WERI-Rb-1 (cell line): ENCODE data around the gene IL23R.

ENCODE experiments used
- DNase-seq: peaks from one replicate; pipeline ENCODE4 v3.0.0-alpha.2; 2020
- H3K27ac ChIP-seq: fragments of 250-450 bp; sonication (Bioruptor Pico); 2 replicates; pipeline ENCODE4 v1.5.1; 2020; ENCODE audit warnings: mild to moderate bottlenecking, moderate library complexity
- H3K27me3 ChIP-seq: fragments of 250-450 bp; sonication (Bioruptor Pico); 2 replicates; pipeline ENCODE4 v1.5.1; 2021; ENCODE audit warnings: mild to moderate bottlenecking, low read depth, moderate library complexity; ENCODE audit not compliant: insufficient read depth, severe bottlenecking
- H3K36me3 ChIP-seq: fragments of 250-450 bp; sonication (Bioruptor Pico); 2 replicates; pipeline ENCODE4 v1.5.1; 2020; ENCODE audit warnings: mild to moderate bottlenecking, moderate library complexity
- H3K4me3 ChIP-seq: 2 replicates; pipeline ENCODE4 v1.5.1; 2011; ENCODE audit warnings: low read depth, mild to moderate bottlenecking, control low read depth, low read length
- H3K9me3 ChIP-seq: fragments of 250-450 bp; sonication (Bioruptor Pico); 2 replicates; pipeline ENCODE4 v1.5.1; 2021; ENCODE audit warnings: mild to moderate bottlenecking, moderate library complexity; ENCODE audit not compliant: severe bottlenecking
- CTCF ChIP-seq: IDR thresholded peaks from 2 replicates; pipeline ENCODE4 v1.5.1; 2011; ENCODE audit warnings: low read depth, mild to moderate bottlenecking, control low read depth, inconsistent platforms, low read length

The IL23R gene

GRCh38 chr1:67285780-67286488 lies 119.7 kb downstream of the IL23R start:
- no peak overlapping the region for H3K27ac ChIP-seq
- DNase-seq = no peak
- no peaks in the 10 kb centered on the region for H3K36me3 ChIP-seq
- peaks cover 9% of the 10 kb centered on the region for H3K9me3 ChIP-seq
- no peak overlapping the region for H3K4me3 ChIP-seq
- H3K27me3 ChIP-seq = no peaks in the 10 kb centered on the region
- TF ChIP-seq CTCF = no peak

GRCh38 chr1:67290236-67290635 lies 124.0 kb downstream of the IL23R start:
- DNase-seq = no peak
- H3K27me3 ChIP-seq = no peaks in the 10 kb centered on the region
- TF ChIP-seq CTCF = no peak

GRCh38 chr1:67294836-67295617 lies 128.8 kb downstream of the IL23R start:
- Histone ChIP-seq H3K27me3 (no peaks in the 10 kb centered on the region), H3K9me3 (no peaks in the 10 kb centered on the region), H3K36me3 (no peaks in the 10 kb centered on the region), H3K4me3 (no peak overlapping the region), H3K27ac (no peak overlapping the region)
- DNase-seq = no peak
- TF ChIP-seq CTCF = no peak

More at GRCh38 chr1:67290236-67290635, 124.0 kb downstream of the IL23R start:
- Histone ChIP-seq H3K9me3 (peaks cover 9% of the 10 kb centered on the region), H3K36me3 (no peaks in the 10 kb centered on the region), H3K4me3 (no peak overlapping the region), H3K27ac (no peak overlapping the region)

- Histone ChIP-seq H3K4me3 (no peak overlapping the region), H3K36me3 (no peaks in the 10 kb centered on the region), H3K27me3 (no peaks in the 10 kb centered on the region), H3K27ac (no peak overlapping the region), H3K9me3 (no peaks in the 10 kb centered on the region)
- no peak for TF ChIP-seq CTCF
- no peak for DNase-seq
Measured at GRCh38 chr1:67298762-67299161, 132.5 kb downstream of the IL23R start.

GRCh38 chr1:67299296-67299695 lies 133.0 kb downstream of the IL23R start:
- no peak for TF ChIP-seq CTCF
- Histone ChIP-seq H3K4me3 (no peak overlapping the region), H3K27ac (no peak overlapping the region), H3K36me3 (no peaks in the 10 kb centered on the region), H3K9me3 (no peaks in the 10 kb centered on the region), H3K27me3 (no peaks in the 10 kb centered on the region)
- DNase-seq = no peak
